HG03442 (cell line): ENCODE measurements around the gene SLC30A2.
"Not testable (repeated sequence)": the region's sequence is repeated elsewhere in the genome, so short reads cannot be mapped to it uniquely, and the experiment has no call there.

Source experiments
- ATAC-seq: cut with Tn5 transposase; IDR thresholded peaks from one replicate; pipeline ENCODE4 v1.9.1; 2021; ENCODE audit warnings: mild to moderate bottlenecking, moderate library complexity; ENCODE audit not compliant: unreplicated experiment

Gene SLC30A2

GRCh38 chr1:26045722-26046245 lies at the start of gene SLC30A2:
TSS of gene SLC30A2 (minus strand) at chr1:26046118. CDS start at chr1:26045896, 222 bp downstream.
- ATAC-seq, result no peak

GRCh38 chr1:26094677-26095383 lies 48.9 kb upstream of the SLC30A2 start:
- ATAC-seq, result no peak

GRCh38 chr1:26094076-26094669 lies 48.3 kb upstream of the SLC30A2 start:
- ATAC-seq, result no peak

- ATAC-seq, result not testable (repeated sequence)
Observed at GRCh38 chr1:26093569-26093968, 47.7 kb upstream of the SLC30A2 start.

- ATAC-seq, result no peak
Observed at GRCh38 chr1:26092422-26092821, 46.5 kb upstream of the SLC30A2 start.

GRCh38 chr1:26090893-26091292 lies 45.0 kb upstream of the SLC30A2 start:
- no peak for ATAC-seq

GRCh38 chr1:26089125-26089524 lies 43.2 kb upstream of the SLC30A2 start:
- ATAC-seq, result no peak

GRCh38 chr1:26084844-26085243 lies 38.9 kb upstream of the SLC30A2 start:
- ATAC-seq, result no peak

GRCh38 chr1:26084091-26084561 lies 38.2 kb upstream of the SLC30A2 start:
- no peak for ATAC-seq

GRCh38 chr1:26083208-26083607 lies 37.3 kb upstream of the SLC30A2 start:
- ATAC-seq, result no peak

GRCh38 chr1:26082020-26082350 lies 36.1 kb upstream of the SLC30A2 start:
- no peak for ATAC-seq

GRCh38 chr1:26081267-26082019 lies 35.5 kb upstream of the SLC30A2 start:
- ATAC-seq, result no peak

GRCh38 chr1:26079960-26080814 lies 34.3 kb upstream of the SLC30A2 start:
- no peak for ATAC-seq

GRCh38 chr1:26079178-26079563 lies 33.3 kb upstream of the SLC30A2 start:
- ATAC-seq, result no peak

- no peak for ATAC-seq
Observed at GRCh38 chr1:26078286-26079177, 32.6 kb upstream of the SLC30A2 start.

GRCh38 chr1:26077524-26077923 lies 31.6 kb upstream of the SLC30A2 start:
- no peak for ATAC-seq

- no peak for ATAC-seq
Observed at GRCh38 chr1:26075421-26076144, 29.7 kb upstream of the SLC30A2 start.

- no peak for ATAC-seq
Observed at GRCh38 chr1:26072305-26072704, 26.4 kb upstream of the SLC30A2 start.

GRCh38 chr1:26070963-26071342 lies 25.0 kb upstream of the SLC30A2 start:
- ATAC-seq, result no peak
